ENCODE measurements around the gene DCAF12L1.

The DCAF12L1 gene

DNA sequence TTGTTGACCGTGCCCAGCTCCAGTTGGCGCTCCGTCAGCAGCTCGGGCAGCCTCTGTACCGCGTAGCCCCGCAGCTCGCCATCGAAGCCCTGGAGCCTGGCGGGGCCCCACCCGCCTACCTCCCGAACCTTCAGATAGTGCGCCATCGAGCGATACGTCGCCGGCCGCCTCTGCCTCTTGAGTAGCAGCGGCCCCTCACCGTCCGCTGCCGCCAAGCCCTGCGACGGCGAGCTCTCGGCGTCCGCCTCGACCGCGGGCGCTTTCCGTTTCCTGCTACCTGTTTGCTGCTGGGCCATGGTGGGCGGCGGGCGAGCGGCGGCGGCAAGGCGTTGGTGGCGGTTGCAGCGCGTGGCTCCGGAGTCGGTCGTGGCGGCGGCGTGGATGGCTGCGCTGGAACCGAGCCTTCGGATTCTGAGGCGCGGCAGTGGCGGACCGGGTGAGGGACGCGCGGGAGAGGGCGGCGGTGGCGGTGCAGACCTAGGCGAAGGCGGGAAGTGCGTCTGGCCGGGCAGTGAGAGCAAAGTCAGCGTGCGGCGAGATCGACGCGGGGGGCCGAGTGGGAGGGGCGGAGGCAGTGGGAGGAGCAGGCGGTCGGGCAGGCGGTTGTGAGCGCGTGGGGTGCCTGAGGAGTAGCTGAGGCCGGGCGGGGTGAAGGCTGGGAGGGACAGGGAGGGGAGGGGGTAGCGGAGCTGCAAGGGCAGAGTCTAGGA lies at the start of gene DCAF12L1:
Gene DCAF12L1 (minus strand): TSS at position 502 of the 710 bp plus-strand sequence. CDS start 206 bp downstream, at position 296.
- no peak for DNase-seq

- DNase-seq = no peak
Observed at GRCh38 chrX:126580877-126581276, 28.3 kb upstream of the DCAF12L1 start.

- no peak for DNase-seq
Observed at GRCh38 chrX:126575911-126576310, 23.3 kb upstream of the DCAF12L1 start.

DNA sequence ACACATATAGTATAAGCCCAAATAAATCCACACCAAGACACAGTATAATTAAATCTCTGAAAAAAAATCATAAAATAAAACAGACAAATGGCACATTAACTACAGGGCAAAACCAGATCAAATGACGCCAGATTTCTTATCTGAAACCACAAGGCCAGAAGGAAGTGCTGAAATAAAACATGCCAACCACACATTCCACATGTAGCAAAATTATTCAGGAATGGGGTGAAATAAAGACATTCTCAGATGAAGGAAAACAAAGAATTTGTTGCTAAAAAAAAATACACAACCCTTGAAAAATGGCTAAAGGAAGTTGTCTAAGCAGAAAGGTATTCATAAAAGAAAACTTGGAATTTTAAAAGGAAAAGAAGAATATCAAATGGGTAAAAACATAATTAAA lies 4.5 kb upstream of the DCAF12L1 start:
- no peak for DNase-seq

GRCh38 chrX:126551725-126552312 lies 795 bp downstream of the DCAF12L1 start:
- no peak for DNase-seq

DNA sequence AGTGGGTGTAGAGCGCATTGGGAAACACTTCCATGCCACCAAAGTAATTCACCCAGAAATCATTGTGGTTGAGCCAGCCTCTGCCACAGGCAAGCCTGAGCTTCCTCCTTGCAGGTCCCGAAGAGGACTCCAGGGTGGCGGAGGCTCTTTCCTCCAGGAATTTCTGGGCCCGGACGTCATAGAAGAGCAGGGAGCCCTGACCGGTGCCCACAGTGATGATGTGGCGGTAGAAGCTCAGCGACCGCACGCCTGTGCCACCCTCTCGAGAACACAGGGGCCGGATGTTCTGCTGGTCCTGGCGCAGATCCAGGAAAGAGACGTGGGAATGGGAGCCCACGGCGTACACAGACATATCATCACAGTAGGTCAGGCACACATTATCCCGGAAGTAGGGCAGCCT lies 1.3 kb downstream of the DCAF12L1 start:
- no peak for DNase-seq

- DNase-seq = no peak
Observed at GRCh38 chrX:126550816-126551215, 1.8 kb downstream of the DCAF12L1 start.

DNA sequence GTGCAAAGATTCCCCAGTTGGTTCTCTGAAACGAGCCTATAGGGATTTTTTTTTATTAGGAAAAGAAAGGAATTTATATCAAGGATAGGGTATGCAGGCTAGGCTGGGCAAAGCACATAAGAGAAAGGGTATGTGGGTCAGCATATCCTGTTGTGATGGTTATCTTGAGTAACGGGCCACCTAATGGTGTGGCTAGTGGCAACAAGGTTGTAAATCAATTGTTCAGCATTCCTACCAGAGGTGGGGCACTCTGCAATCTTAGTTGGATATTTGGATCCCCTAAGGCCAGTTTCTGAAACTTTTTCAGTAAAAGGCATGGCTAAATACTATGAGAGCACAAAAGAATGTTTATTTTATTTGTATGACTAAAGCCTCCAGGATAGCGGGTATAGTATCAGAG lies 42.7 kb downstream of the DCAF12L1 start:
- DNase-seq = no peak
